IPS DF 4.7 (cell line): ENCODE measurements around the gene MAGT1.
A peak's percentile ranks its signal among the peaks of the same experiment; 100 is the strongest.
"Not testable (repeated sequence)": the region's sequence is repeated elsewhere in the genome, so short reads cannot be mapped to it uniquely, and the experiment has no call there.

Source experiments
- DNase-seq: peaks from one replicate; pipeline ENCODE4 v3.0.0-alpha.2; 2013; ENCODE audit warnings: low spot score; ENCODE audit errors: extremely low read depth

The MAGT1 gene

GRCh38 chrX:77875372-77875771, 19.9 kb downstream of the MAGT1 start:
- no peak for DNase-seq

GRCh38 chrX:77831544-77831943, 63.7 kb downstream of the MAGT1 start:
- not testable (repeated sequence) for DNase-seq

- not testable (repeated sequence) for DNase-seq
Measured at GRCh38 chrX:77821989-77822388, 73.2 kb downstream of the MAGT1 start.

- no peak for DNase-seq
Measured at GRCh38 chrX:77820091-77820727, 75.0 kb downstream of the MAGT1 start.

GRCh38 chrX:77814210-77814609, 81.0 kb downstream of the MAGT1 start:
- no peak for DNase-seq

GRCh38 chrX:77802201-77802600, 93.0 kb downstream of the MAGT1 start:
- DNase-seq: no peak

GRCh38 chrX:77795124-77795523, 100.1 kb downstream of the MAGT1 start:
- no peak for DNase-seq

- no peak for DNase-seq
Measured at GRCh38 chrX:77793946-77794345, 101.3 kb downstream of the MAGT1 start.

- no peak for DNase-seq
Measured at GRCh38 chrX:77788050-77788449, 107.2 kb downstream of the MAGT1 start.

- no peak for DNase-seq
Measured at GRCh38 chrX:77786365-77786680, 108.9 kb downstream of the MAGT1 start.

GRCh38 chrX:77785486-77786364, 109.5 kb downstream of the MAGT1 start, which contains the start of gene ATRX:
Gene ATRX (minus strand): TSS chrX:77786216. CDS start chrX:77786001, 215 bp downstream.
- peak; percentile 46 for DNase-seq

GRCh38 chrX:77779695-77780094, 115.5 kb downstream of the MAGT1 start:
- DNase-seq: no peak

GRCh38 chrX:77776659-77777058, 118.6 kb downstream of the MAGT1 start:
- no peak for DNase-seq
